Osteocyte (in vitro differentiated cells): ENCODE data around the gene ZMYND11. TPM values are rescaled to one million over a fixed set of nuclear protein-coding genes. Genes with fewer than 3 reads are reported as not detected.

Source experiments
- DNase-seq: peaks from one replicate; pipeline ENCODE4 v3.0.0; 2021; ENCODE audit warnings: mixed read lengths; ENCODE audit not compliant: unreplicated experiment; ENCODE audit errors: extremely low spot score
- H3K27ac Mint-ChIP-seq: one replicate; pipeline ENCODE4 v1.8.0; 2021; ENCODE audit warnings: mild to moderate bottlenecking, mixed read lengths; ENCODE audit not compliant: unreplicated experiment
- H3K27me3 Mint-ChIP-seq: one replicate; pipeline ENCODE4 v1.8.0; 2021; ENCODE audit warnings: mixed read lengths; ENCODE audit not compliant: unreplicated experiment
- H3K36me3 Mint-ChIP-seq: one replicate; pipeline ENCODE4 v1.8.0; 2021; ENCODE audit warnings: mixed read lengths; ENCODE audit not compliant: unreplicated experiment
- H3K4me1 Mint-ChIP-seq: one replicate; pipeline ENCODE4 v1.8.0; 2021; ENCODE audit warnings: mixed read lengths; ENCODE audit not compliant: unreplicated experiment
- H3K4me3 Mint-ChIP-seq: one replicate; pipeline ENCODE4 v1.8.0; 2021; ENCODE audit warnings: mild to moderate bottlenecking, moderate library complexity, mixed read lengths; ENCODE audit not compliant: unreplicated experiment
- H3K9me3 Mint-ChIP-seq: one replicate; pipeline ENCODE4 v1.8.0; 2021; ENCODE audit warnings: mixed read lengths; ENCODE audit not compliant: unreplicated experiment
- CTCF ChIP-seq: fragments of 200-600 bp; sonication (generic); IDR thresholded peaks from 2 replicates; pipeline ENCODE4 v1.5.0; 2021; ENCODE audit warnings: antibody characterized with exemption, mild to moderate bottlenecking, moderate library complexity
- total RNA-seq: library from RNA; stranded (reverse); gene quantifications from 2 replicates; pipeline ENCODE4 v1.2.1, GENCODE V29; 2021

The ZMYND11 gene
- total RNA-seq, 1 donor from 2014 or later = 87.8 TPM

GRCh38 chr10:90161-90560 is 45.1 kb upstream of the ZMYND11 start:
- H3K36me3 Mint-ChIP-seq = no peaks in the 10 kb centered on the region
- peaks cover 26% of the 10 kb centered on the region for H3K27me3 Mint-ChIP-seq
- no peak for DNase-seq
- H3K4me3 Mint-ChIP-seq = no peak overlapping the region
- no peak for TF ChIP-seq CTCF
- no peak overlapping the region for H3K27ac Mint-ChIP-seq
- peaks cover 8% of the 10 kb centered on the region for H3K9me3 Mint-ChIP-seq
- peaks cover 3% of the 10 kb centered on the region for H3K4me1 Mint-ChIP-seq

GRCh38 chr10:91313-91712 is 43.9 kb upstream of the ZMYND11 start:
- DNase-seq = no peak

GRCh38 chr10:92153-92552 is 43.1 kb upstream of the ZMYND11 start:
- TF ChIP-seq CTCF = no peak
- DNase-seq = no peak
- Mint-ChIP-seq H3K27ac (no peak overlapping the region), H3K36me3 (peaks cover 1% of the 10 kb centered on the region), H3K4me3 (no peak overlapping the region), H3K27me3 (peaks cover 26% of the 10 kb centered on the region), H3K4me1 (peaks cover 3% of the 10 kb centered on the region), H3K9me3 (peaks cover 18% of the 10 kb centered on the region)

More at GRCh38 chr10:91313-91712, 43.9 kb upstream of the ZMYND11 start:
- no peak for TF ChIP-seq CTCF
- H3K27me3 Mint-ChIP-seq = peaks cover 26% of the 10 kb centered on the region
- H3K9me3 Mint-ChIP-seq = peaks cover 14% of the 10 kb centered on the region
- H3K27ac Mint-ChIP-seq = no peak overlapping the region
- H3K4me1 Mint-ChIP-seq = peaks cover 3% of the 10 kb centered on the region
- peaks cover 1% of the 10 kb centered on the region for H3K36me3 Mint-ChIP-seq
- H3K4me3 Mint-ChIP-seq = no peak overlapping the region

GRCh38 chr10:92846-93245 is 42.4 kb upstream of the ZMYND11 start:
- Mint-ChIP-seq H3K27ac (no peak overlapping the region), H3K4me1 (peaks cover 3% of the 10 kb centered on the region), H3K36me3 (peaks cover 1% of the 10 kb centered on the region), H3K9me3 (peaks cover 20% of the 10 kb centered on the region), H3K27me3 (peaks cover 26% of the 10 kb centered on the region), H3K4me3 (no peak overlapping the region)
- DNase-seq = no peak
- TF ChIP-seq CTCF = no peak

GRCh38 chr10:94613-95012 is 40.6 kb upstream of the ZMYND11 start:
- Mint-ChIP-seq H3K27me3 (peaks cover 22% of the 10 kb centered on the region), H3K27ac (no peak overlapping the region), H3K4me3 (no peak overlapping the region), H3K4me1 (no peaks in the 10 kb centered on the region), H3K36me3 (peaks cover 1% of the 10 kb centered on the region), H3K9me3 (peaks cover 20% of the 10 kb centered on the region)
- TF ChIP-seq CTCF = no peak
- no peak for DNase-seq
